Adrenal gland (tissue), 12 donors: ENCODE data around the gene PTCD1. TPM values are rescaled to one million over a fixed set of nuclear protein-coding genes. Genes with fewer than 3 reads are reported as not detected.
"Not testable (repeated sequence)": the region's sequence is repeated elsewhere in the genome, so short reads cannot be mapped to it uniquely, and the experiment has no call there.

Experiments
- DNase-seq, 7 donors: peaks; one replicate each; pipeline ENCODE4 v3.0.0-alpha.2; 2019 to 2020
- H3K27ac ChIP-seq, 5 donors: fragments of 200-600 bp; sonication (generic) in 4 of 5; 1 replicate in 3 of 5; 2 replicates in 2 of 5; pipeline versions ENCODE4 v1.5.1 to v1.8.0; 2016 to 2020; ENCODE audit warnings: mild to moderate bottlenecking in 1 of 5
- H3K27me3 ChIP-seq: fragments of 200-600 bp; 2 replicates; pipeline ENCODE4 v1.8.0; 2021
- H3K36me3 ChIP-seq, 2 donors: fragments of 200-600 bp; replicated peaks in 1 of 2; 1 replicate in 1 of 2; 2 replicates in 1 of 2; pipeline versions ENCODE4 v1.5.1 to v1.8.0; 2018 to 2022
- H3K4me1 ChIP-seq, 2 donors: fragments of 200-600 bp; replicated peaks in 1 of 2; 1 replicate in 1 of 2; 2 replicates in 1 of 2; pipeline versions ENCODE4 v1.5.1 to v1.8.0; 2018 to 2021
- H3K4me3 ChIP-seq, 4 donors: fragments of 200-600 bp; sonication (generic) in 3 of 4; one replicate each; pipeline ENCODE4 v1.5.1; 2016 to 2018
- H3K9me3 ChIP-seq, 3 donors: fragments of 200-600 bp; sonication (generic) in 1 of 3; replicated peaks in 1 of 3; 1 replicate in 2 of 3; 2 replicates in 1 of 3; pipeline versions ENCODE4 v1.5.1 to v1.8.0; 2016 to 2021
- CTCF ChIP-seq, 6 experiments: fragments of 450-650 bp in 4 of 6; fragments of 200-600 bp in 2 of 6; sonication (generic) in 1 of 6; IDR thresholded peaks; 1 replicate in 5 of 6; 2 replicates in 1 of 6; pipeline versions ENCODE4 v1.5.1 to v1.8.0; 2016 to 2021; ENCODE audit warnings: antibody characterized with exemption in 6 of 6, mild to moderate bottlenecking in 2 of 6, moderate library complexity in 1 of 6
- POLR2A ChIP-seq, 2 donors: fragments of 450-650 bp; IDR thresholded peaks; one replicate each; pipeline ENCODE4 v1.6.1; 2017; ENCODE audit warnings: antibody characterized with exemption in 2 of 2, mild to moderate bottlenecking in 2 of 2, moderate library complexity in 1 of 2
- WGBS, 4 donors: extraction: QIAGEN DNeasy Blood & Tissue Kit in 2 of 4; methylation state at CpG; one replicate each; pipeline versions ENCODE4 v1.1.5 to v1.1.7; 2013 to 2017; 5-methylcytosine and 5-hydroxymethylcytosine counted together
- intact Hi-C, 2 donors: fragments of 100-400 bp; cut with DNase I; formaldehyde crosslinking; loops; one replicate each; pipeline versions ENCODE4 v1.14.1 to v1.15.0; 2022 to 2023
- polyA plus RNA-seq, 3 donors: library from polyadenylated mRNA; stranded (reverse); fragments of 200-250 nt in 2 of 3; fragments of 350-450 nt in 1 of 3; fragmentation: Illumina TruSeq in 1 of 3; extraction: RNeasy Lipid Tissue Mini Kit (QIAGEN cat#74804) in 1 of 3; gene quantifications; one replicate each; pipeline ENCODE4 v1.2.3, GENCODE V29; 2013 to 2014
- total RNA-seq, 9 donors: library from RNA; depleted of rRNA in 4 of 9; stranded (reverse); fragments of >200 nt in 4 of 9; fragments of 120-200 nt in 1 of 9; fragmentation: NEBNext Ultra II Directional in 1 of 9; extraction: Animal tissue kit (Norgen Biotek cat#: 25700) in 1 of 9; gene quantifications; one replicate each; pipeline versions ENCODE4 v1.1.0 to v1.2.4, GENCODE V29; 2013 to 2023
- donor health status: healthy with polysubstance abuse.
- donor health status: Bipolar disorder and iron deficiency.
- donor health status: DM: yes; HTN: yes; CAD: no.
- donor health status: DM: no; HTN: no; CAD: no.
- donor health status: DM: no; HTN: no; CAD: no.
- donor health status: DM: yes; HTN: yes; CAD: no.

Gene PTCD1
- total and polyA plus RNA-seq, 12 donors: 2.5 to 9.2 (median 6.0) TPM

- H3K4me1 ChIP-seq: peaks cover 16 to 31% of the 10 kb centered on the region in 2 donors
- intact Hi-C loops: no loop called here
Measured at GRCh38 chr7:99383203-99383602, 55.4 kb downstream of the PTCD1 start.

GRCh38 chr7:99381664-99382075 is 56.9 kb downstream of the PTCD1 start:
- TF ChIP-seq POLR2A (IDR thresholded peaks at IDR 0.05) (no peak), CTCF (IDR thresholded peaks at IDR 0.05) (no peak)

More at GRCh38 chr7:99383203-99383602, 55.4 kb downstream of the PTCD1 start:
- Histone ChIP-seq H3K27ac (no peak overlapping the region), H3K9me3 (no peaks in the 10 kb centered on the region), H3K27me3 (no peaks in the 10 kb centered on the region), H3K36me3 (peaks cover 0 to 19% of the 10 kb centered on the region in 2 donors), H3K4me3 (no peak overlapping the region)
- WGBS, 4 donors: 89 to 91% (median 90%) methylated on average over 9 to 10 of the region's 10 CpGs
- no peak for DNase-seq
- no peak for TF ChIP-seq POLR2A (IDR thresholded peaks at IDR 0.05)
- no peak for TF ChIP-seq CTCF (IDR thresholded peaks at IDR 0.05)

GRCh38 chr7:99380823-99381663 is 57.6 kb downstream of the PTCD1 start:
- peak overlapping the region in 1 of 4 donors; percentile 25 for H3K4me3 ChIP-seq
- intact Hi-C loops: no loop called here
- DNase-seq: peak in 6 of 7 donors; percentile 72 to 86 (median 78)
- H3K27ac ChIP-seq: peak overlapping the region; percentile 7 to 94 (median 57)
- H3K27me3 ChIP-seq: no peaks in the 10 kb centered on the region
- WGBS, 4 donors: 51 to 73% (median 60%) methylated on average over 11 to 16 of the region's 16 CpGs
- H3K36me3 ChIP-seq: no peaks in the 10 kb centered on the region
- H3K9me3 ChIP-seq: no peaks in the 10 kb centered on the region
- H3K4me1 ChIP-seq: peaks cover 16 to 37% of the 10 kb centered on the region in 2 donors
- TF ChIP-seq CTCF (IDR thresholded peaks at IDR 0.05) (no peak), POLR2A (IDR thresholded peaks at IDR 0.05) (no peak)

More at GRCh38 chr7:99381664-99382075, 56.9 kb downstream of the PTCD1 start:
- H3K27ac ChIP-seq: peak overlapping the region in 2 of 5 donors; percentile 83 to 94
- intact Hi-C loops: no loop called here
- no peaks in the 10 kb centered on the region for H3K9me3 ChIP-seq
- no peaks in the 10 kb centered on the region for H3K27me3 ChIP-seq
- WGBS, 4 donors: 40 to 86% (median 51%) methylated on average over 2 to 7 of the region's 7 CpGs
- H3K4me1 ChIP-seq: peaks cover 16 to 31% of the 10 kb centered on the region in 2 donors
- no peak overlapping the region for H3K4me3 ChIP-seq
- DNase-seq: peak in 2 of 7 donors; percentile 58 to 71
- H3K36me3 ChIP-seq: peaks cover 0 to 5% of the 10 kb centered on the region in 2 donors

- H3K36me3 ChIP-seq: no peaks in the 10 kb centered on the region
- TF ChIP-seq POLR2A (IDR thresholded peaks at IDR 0.05) (no peak), CTCF (IDR thresholded peaks at IDR 0.05) (no peak)
- intact Hi-C loops: no loop called here
- H3K9me3 ChIP-seq: no peaks in the 10 kb centered on the region
- H3K4me3 ChIP-seq: peak overlapping the region in 1 of 4 donors; percentile 27
- H3K27me3 ChIP-seq: no peaks in the 10 kb centered on the region
- peak overlapping the region; percentile 37 to 94 (median 57) for H3K27ac ChIP-seq
- H3K4me1 ChIP-seq: peaks cover 16 to 45% of the 10 kb centered on the region in 2 donors
- WGBS, 4 donors: 33 to 49% (median 40%) methylated on average over 11 to 12 of the region's 12 CpGs
- peak in 5 of 7 donors; percentile 44 to 78 (median 60) for DNase-seq
Measured at GRCh38 chr7:99380032-99380822, 58.4 kb downstream of the PTCD1 start.

GRCh38 chr7:99379693-99380031 is 58.9 kb downstream of the PTCD1 start:
- Histone ChIP-seq H3K4me3 (peak overlapping the region in 1 of 4 donors; percentile 27), H3K27ac (peak overlapping the region; percentile 37 to 94 (median 57)), H3K4me1 (peaks cover 16 to 45% of the 10 kb centered on the region in 2 donors)
- H3K27me3 ChIP-seq, H3K36me3 ChIP-seq, H3K9me3 ChIP-seq, intact Hi-C loops, DNase-seq: not testable (repeated sequence)
- WGBS, 4 donors: 55 to 72% (median 66%) methylated on average over 7 of the region's 7 CpGs
